Nephron progenitor cell (in vitro differentiated cells): ENCODE data around the gene SMIM38.
A peak's percentile ranks its signal among the peaks of the same experiment; 100 is the strongest.

ENCODE experiments used
- DNase-seq: peaks from one replicate; pipeline ENCODE4 v3.0.0; 2021
- H3K27ac Mint-ChIP-seq: 2 replicates; pipeline ENCODE4 v1.8.0; 2021; ENCODE audit warnings: mild to moderate bottlenecking, moderate library complexity, mixed read lengths
- H3K27me3 Mint-ChIP-seq: 2 replicates; pipeline ENCODE4 v1.8.0; 2021; ENCODE audit warnings: mild to moderate bottlenecking, low read depth, mixed read lengths; ENCODE audit not compliant: poor library complexity
- H3K36me3 Mint-ChIP-seq: 2 replicates; pipeline ENCODE4 v1.8.0; 2021; ENCODE audit warnings: low read depth, mixed read lengths
- H3K4me1 Mint-ChIP-seq: 2 replicates; pipeline ENCODE4 v1.8.0; 2021; ENCODE audit warnings: mixed read lengths
- H3K4me3 Mint-ChIP-seq: 2 replicates; pipeline ENCODE4 v1.8.0; 2021; ENCODE audit warnings: mild to moderate bottlenecking, moderate library complexity, mixed read lengths
- H3K9me3 Mint-ChIP-seq: 2 replicates; pipeline ENCODE4 v1.8.0; 2021; ENCODE audit warnings: mild to moderate bottlenecking, moderate library complexity, mixed read lengths
- CTCF ChIP-seq: fragments of 200-600 bp; sonication (generic); IDR thresholded peaks from 2 replicates; pipeline ENCODE4 v1.5.0; 2021; ENCODE audit warnings: antibody characterized with exemption

The SMIM38 gene

GRCh38 chr11:69187540-69188065 lies 31.9 kb downstream of the SMIM38 start:
- TF ChIP-seq CTCF = no peak
- Mint-ChIP-seq H3K4me3 (no peak overlapping the region), H3K36me3 (peaks cover 6% of the 10 kb centered on the region), H3K4me1 (peaks cover 15% of the 10 kb centered on the region), H3K27ac (no peak overlapping the region), H3K27me3 (peaks cover 13% of the 10 kb centered on the region), H3K9me3 (peaks cover 22% of the 10 kb centered on the region)
- no peak for DNase-seq

GRCh38 chr11:69189059-69189458 lies 33.3 kb downstream of the SMIM38 start:
- peaks cover 22% of the 10 kb centered on the region for H3K9me3 Mint-ChIP-seq
- no peak overlapping the region for H3K4me3 Mint-ChIP-seq
- H3K36me3 Mint-ChIP-seq = peaks cover 6% of the 10 kb centered on the region
- no peak for DNase-seq
- no peak for TF ChIP-seq CTCF
- H3K4me1 Mint-ChIP-seq = peaks cover 23% of the 10 kb centered on the region
- peaks cover 7% of the 10 kb centered on the region for H3K27me3 Mint-ChIP-seq
- H3K27ac Mint-ChIP-seq = no peak overlapping the region

- no peak overlapping the region for H3K4me3 Mint-ChIP-seq
- peak overlapping the region; percentile 71 for H3K27ac Mint-ChIP-seq
- H3K9me3 Mint-ChIP-seq = peaks cover 29% of the 10 kb centered on the region
- DNase-seq = no peak
- H3K4me1 Mint-ChIP-seq = peaks cover 34% of the 10 kb centered on the region
- peaks cover 11% of the 10 kb centered on the region for H3K36me3 Mint-ChIP-seq
- TF ChIP-seq CTCF = no peak
- peaks cover 7% of the 10 kb centered on the region for H3K27me3 Mint-ChIP-seq
Measured at GRCh38 chr11:69190796-69191536, 35.2 kb downstream of the SMIM38 start.

GRCh38 chr11:69192301-69192721 lies 36.6 kb downstream of the SMIM38 start:
- Mint-ChIP-seq H3K9me3 (peaks cover 29% of the 10 kb centered on the region), H3K4me1 (peaks cover 44% of the 10 kb centered on the region), H3K27ac (peak overlapping the region; percentile 44), H3K36me3 (peaks cover 11% of the 10 kb centered on the region), H3K27me3 (peaks cover 7% of the 10 kb centered on the region), H3K4me3 (no peak overlapping the region)
- no peak for DNase-seq
- no peak for TF ChIP-seq CTCF

- peaks cover 11% of the 10 kb centered on the region for H3K36me3 Mint-ChIP-seq
- no peak overlapping the region for H3K4me3 Mint-ChIP-seq
- H3K27me3 Mint-ChIP-seq = peaks cover 5% of the 10 kb centered on the region
- no peak overlapping the region for H3K27ac Mint-ChIP-seq
- H3K9me3 Mint-ChIP-seq = peaks cover 21% of the 10 kb centered on the region
- no peak for DNase-seq
- H3K4me1 Mint-ChIP-seq = peaks cover 46% of the 10 kb centered on the region
- no peak for TF ChIP-seq CTCF
Measured at GRCh38 chr11:69193151-69193550, 37.4 kb downstream of the SMIM38 start.

GRCh38 chr11:69193629-69194028 lies 37.9 kb downstream of the SMIM38 start:
- no peak for DNase-seq
- H3K36me3 Mint-ChIP-seq = peaks cover 11% of the 10 kb centered on the region

More at GRCh38 chr11:69193629-69194028, 37.9 kb downstream of the SMIM38 start:
- H3K4me1 Mint-ChIP-seq = peaks cover 48% of the 10 kb centered on the region
- no peak overlapping the region for H3K27ac Mint-ChIP-seq
- TF ChIP-seq CTCF = no peak
- peaks cover 5% of the 10 kb centered on the region for H3K27me3 Mint-ChIP-seq
- peaks cover 18% of the 10 kb centered on the region for H3K9me3 Mint-ChIP-seq
- no peak overlapping the region for H3K4me3 Mint-ChIP-seq
